Measurements from ENCODE around the gene SLC6A9.

The SLC6A9 gene

GRCh38 chr1:43994794-43995790, 36.2 kb downstream of the SLC6A9 start:
- TF ChIP-seq, protein P1, sequence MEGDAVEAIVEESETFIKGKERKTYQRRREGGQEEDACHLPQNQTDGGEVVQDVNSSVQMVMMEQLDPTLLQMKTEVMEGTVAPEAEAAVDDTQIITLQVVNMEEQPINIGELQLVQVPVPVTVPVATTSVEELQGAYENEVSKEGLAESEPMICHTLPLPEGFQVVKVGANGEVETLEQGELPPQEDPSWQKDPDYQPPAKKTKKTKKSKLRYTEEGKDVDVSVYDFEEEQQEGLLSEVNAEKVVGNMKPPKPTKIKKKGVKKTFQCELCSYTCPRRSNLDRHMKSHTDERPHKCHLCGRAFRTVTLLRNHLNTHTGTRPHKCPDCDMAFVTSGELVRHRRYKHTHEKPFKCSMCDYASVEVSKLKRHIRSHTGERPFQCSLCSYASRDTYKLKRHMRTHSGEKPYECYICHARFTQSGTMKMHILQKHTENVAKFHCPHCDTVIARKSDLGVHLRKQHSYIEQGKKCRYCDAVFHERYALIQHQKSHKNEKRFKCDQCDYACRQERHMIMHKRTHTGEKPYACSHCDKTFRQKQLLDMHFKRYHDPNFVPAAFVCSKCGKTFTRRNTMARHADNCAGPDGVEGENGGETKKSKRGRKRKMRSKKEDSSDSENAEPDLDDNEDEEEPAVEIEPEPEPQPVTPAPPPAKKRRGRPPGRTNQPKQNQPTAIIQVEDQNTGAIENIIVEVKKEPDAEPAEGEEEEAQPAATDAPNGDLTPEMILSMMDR (IDR thresholded peaks at IDR 0.05; ENCODE audit: extremely low read depth, missing control alignments), result peak; percentile 42
- DNase-seq (ENCODE audit: low spot score), result peak; percentile 63

GRCh38 chr1:43994071-43994470, 37.2 kb downstream of the SLC6A9 start:
- DNase-seq (ENCODE audit: low spot score), result no peak
- TF ChIP-seq, protein P1 (IDR thresholded peaks at IDR 0.05; ENCODE audit: extremely low read depth, missing control alignments), result no peak

DNA sequence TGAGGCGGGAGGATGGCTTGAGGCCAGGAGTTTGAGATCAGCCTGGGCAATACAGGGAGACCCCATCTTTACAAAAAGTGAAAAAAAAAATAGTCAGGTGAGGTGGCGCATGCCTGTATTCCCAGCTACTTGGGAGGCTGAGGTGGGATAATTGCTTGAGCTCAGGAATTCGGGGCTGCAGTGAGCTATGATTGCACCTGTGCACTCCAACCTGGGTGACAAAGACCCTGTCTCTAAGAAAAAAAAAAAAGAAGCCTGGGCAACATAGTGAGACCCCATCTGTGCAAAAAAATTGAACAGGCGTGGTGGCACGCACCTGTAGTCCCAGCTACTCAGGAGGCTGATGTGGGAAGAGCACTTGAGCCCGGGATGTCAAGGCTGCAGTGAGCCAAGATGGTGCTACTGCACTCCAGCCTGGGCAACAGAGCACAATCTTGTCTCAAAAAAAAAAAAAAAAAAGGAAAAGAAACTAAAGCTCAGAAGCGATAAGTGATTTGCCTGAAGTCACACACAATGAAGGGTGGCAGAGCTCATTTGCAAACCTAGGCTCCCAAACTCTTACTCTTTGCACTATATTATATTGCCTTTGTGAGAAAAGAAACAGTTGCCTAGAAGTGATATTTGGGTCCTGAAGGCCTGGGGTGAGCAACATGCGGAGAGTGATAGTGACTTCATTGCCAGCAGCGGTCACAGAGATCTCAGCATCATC, 37.9 kb downstream of the SLC6A9 start:
- TF ChIP-seq, protein P1 (IDR thresholded peaks at IDR 0.05; ENCODE audit: extremely low read depth, missing control alignments), result no peak
- no peak for DNase-seq (ENCODE audit: low spot score)

DNA sequence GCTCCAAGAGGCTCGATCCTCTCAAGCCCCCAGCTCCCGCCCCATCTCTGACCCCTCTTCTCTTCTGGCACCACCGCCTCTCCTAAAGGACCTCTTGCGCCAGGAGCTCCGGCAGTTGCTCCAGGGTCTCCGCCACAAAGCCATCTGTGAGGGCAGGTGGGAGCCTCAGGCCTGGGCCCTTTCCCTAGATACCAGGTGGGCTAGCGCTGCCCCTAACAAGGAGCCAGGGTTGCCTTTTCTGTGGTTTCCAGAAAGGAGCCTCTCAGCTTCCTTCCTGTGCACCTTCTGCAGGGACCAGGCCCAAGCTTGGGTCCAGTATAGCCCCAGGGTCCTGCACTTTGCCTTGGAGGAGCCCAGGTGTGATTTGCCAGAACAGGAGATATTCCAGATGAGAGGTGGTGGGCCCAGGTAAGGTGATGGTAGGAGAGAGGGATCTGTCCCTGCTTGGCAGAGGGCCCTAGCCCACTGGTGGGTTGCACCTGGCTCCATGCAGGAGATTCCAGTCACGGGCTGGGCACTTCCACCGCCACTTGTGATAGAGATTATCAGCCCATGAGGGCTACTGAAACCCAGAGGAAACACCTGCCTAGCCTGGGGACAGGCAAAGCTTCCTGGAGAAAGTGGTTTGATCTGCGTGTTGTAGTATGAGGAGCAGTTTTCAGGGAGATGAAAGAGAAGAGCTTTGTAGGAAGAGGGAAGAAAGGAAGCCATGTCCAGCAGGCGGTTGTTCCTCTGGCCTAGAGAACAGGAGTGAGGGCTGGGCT, 38.8 kb downstream of the SLC6A9 start:
- DNase-seq (ENCODE audit: low spot score), result no peak
- TF ChIP-seq, protein P1 (IDR thresholded peaks at IDR 0.05; ENCODE audit: extremely low read depth, missing control alignments), result no peak

GRCh38 chr1:43991476-43992231, 39.6 kb downstream of the SLC6A9 start, which contains the start of gene CCDC24:
CCDC24 (plus strand) TSS chr1:43991599; CDS start chr1:43991879, 280 bp downstream.
- peak; percentile 90 for DNase-seq (ENCODE audit: low spot score)
- TF ChIP-seq, protein P1 (IDR thresholded peaks at IDR 0.05; ENCODE audit: extremely low read depth, missing control alignments), result no peak

- TF ChIP-seq, protein P1 (IDR thresholded peaks at IDR 0.05; ENCODE audit: extremely low read depth, missing control alignments), result no peak
- DNase-seq (ENCODE audit: low spot score), result no peak
These were observed 40.1 kb downstream of the SLC6A9 start for GRCh38 chr1:43991200-43991475.

Data from GM20000 (cell line).